Left ventricle myocardium inferior (tissue), 1 donor: Measurements from ENCODE around the gene IFNG-AS1. TPM values are rescaled to one million over a fixed set of nuclear protein-coding genes. Genes with fewer than 3 reads are reported as not detected.

Source experiments
- DNase-seq: peaks from one replicate; pipeline ENCODE4 v3.0.0-alpha.2; 2020
- H3K27ac ChIP-seq: fragments of 200-600 bp; replicated peaks from 2 replicates; pipeline ENCODE4 v1.8.0; 2021
- H3K27me3 ChIP-seq: fragments of 200-600 bp; 2 replicates; pipeline ENCODE4 v1.8.0; 2021; ENCODE audit warnings: low read depth
- H3K36me3 ChIP-seq: fragments of 200-600 bp; 2 replicates; pipeline ENCODE4 v1.8.0; 2021
- H3K4me1 ChIP-seq: fragments of 200-600 bp; 2 replicates; pipeline ENCODE4 v1.8.0; 2021
- H3K4me3 ChIP-seq: fragments of 200-600 bp; 2 replicates; pipeline ENCODE4 v1.8.0; 2021; ENCODE audit warnings: mild to moderate bottlenecking, moderate library complexity
- H3K9me3 ChIP-seq: fragments of 200-600 bp; replicated peaks from 2 replicates; pipeline ENCODE4 v1.8.0; 2021
- intact Hi-C: fragments of 100-400 bp; cut with micrococcal nuclease; formaldehyde crosslinking; loops from one replicate; pipeline ENCODE4 v1.11.0; 2022
- total RNA-seq: library from RNA; stranded (reverse); fragmentation: NEBNext Ultra II Directional; extraction: Animal tissue kit (Norgen Biotek cat#: 25700); gene quantifications from one replicate; pipeline ENCODE4 v1.2.1, GENCODE V29; 2021
- TF ChIP-seq, protein P1 (sequence below): fragments of 200-600 bp; IDR thresholded peaks from 2 replicates; pipeline ENCODE4 v1.8.0; 2021; ENCODE audit warnings: antibody characterized with exemption, mild to moderate bottlenecking, borderline replicate concordance
- donor health status: DM: no; HTN: yes; CAD: no; lungs with severe emphysema.

Gene IFNG-AS1
- total RNA-seq, 1 donor from 2014 or later = 0.58 TPM

DNA sequence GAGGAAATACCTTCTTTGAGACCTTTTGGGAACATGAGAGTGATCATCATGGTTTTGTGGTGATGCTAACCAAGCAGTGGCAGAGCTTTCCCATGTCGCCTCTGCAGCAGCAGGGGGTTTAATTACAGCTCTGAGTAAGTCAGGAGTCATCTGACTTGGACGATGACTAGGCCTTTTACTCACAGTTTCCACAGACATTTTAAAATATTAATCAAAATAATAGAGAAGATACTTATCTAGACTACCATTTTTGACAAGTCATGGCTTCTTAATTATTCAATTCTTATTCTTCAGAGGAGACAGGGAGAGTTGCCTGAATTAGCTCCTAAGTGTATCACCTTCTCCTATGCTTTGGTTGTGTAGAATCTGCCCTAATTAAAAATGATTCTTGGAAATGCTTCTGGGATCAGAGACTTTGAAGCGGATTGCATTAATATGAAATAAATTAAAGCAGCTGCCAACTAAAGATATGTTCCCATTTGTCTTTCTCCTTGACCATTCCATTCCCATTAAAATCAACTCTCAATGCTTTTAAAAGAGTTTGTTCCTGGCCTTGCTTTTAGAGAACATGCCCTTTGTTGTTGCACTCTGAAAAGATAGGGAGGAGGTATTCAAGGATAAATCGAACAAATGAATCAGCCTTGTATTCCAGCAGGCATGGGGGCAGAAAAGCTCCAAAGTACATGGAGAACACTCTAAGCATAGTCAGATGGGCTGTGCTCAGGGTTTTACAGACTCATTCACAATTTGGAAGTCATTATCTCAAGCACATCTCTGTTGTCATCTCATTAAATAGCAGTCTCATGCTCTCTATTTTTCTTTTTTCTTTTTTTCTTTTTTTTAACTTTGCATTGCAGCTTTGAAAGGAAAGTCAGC is 7.7 kb upstream of the IFNG-AS1 start:
- TF ChIP-seq, protein P1, sequence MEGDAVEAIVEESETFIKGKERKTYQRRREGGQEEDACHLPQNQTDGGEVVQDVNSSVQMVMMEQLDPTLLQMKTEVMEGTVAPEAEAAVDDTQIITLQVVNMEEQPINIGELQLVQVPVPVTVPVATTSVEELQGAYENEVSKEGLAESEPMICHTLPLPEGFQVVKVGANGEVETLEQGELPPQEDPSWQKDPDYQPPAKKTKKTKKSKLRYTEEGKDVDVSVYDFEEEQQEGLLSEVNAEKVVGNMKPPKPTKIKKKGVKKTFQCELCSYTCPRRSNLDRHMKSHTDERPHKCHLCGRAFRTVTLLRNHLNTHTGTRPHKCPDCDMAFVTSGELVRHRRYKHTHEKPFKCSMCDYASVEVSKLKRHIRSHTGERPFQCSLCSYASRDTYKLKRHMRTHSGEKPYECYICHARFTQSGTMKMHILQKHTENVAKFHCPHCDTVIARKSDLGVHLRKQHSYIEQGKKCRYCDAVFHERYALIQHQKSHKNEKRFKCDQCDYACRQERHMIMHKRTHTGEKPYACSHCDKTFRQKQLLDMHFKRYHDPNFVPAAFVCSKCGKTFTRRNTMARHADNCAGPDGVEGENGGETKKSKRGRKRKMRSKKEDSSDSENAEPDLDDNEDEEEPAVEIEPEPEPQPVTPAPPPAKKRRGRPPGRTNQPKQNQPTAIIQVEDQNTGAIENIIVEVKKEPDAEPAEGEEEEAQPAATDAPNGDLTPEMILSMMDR = no peak
- intact Hi-C loops = no loop called here
- Histone ChIP-seq H3K27me3 (no peaks in the 10 kb centered on the region), H3K27ac (no peak overlapping the region), H3K9me3 (no peaks in the 10 kb centered on the region), H3K4me1 (no peaks in the 10 kb centered on the region), H3K36me3 (no peaks in the 10 kb centered on the region), H3K4me3 (no peak overlapping the region)
- no peak for DNase-seq

- Histone ChIP-seq H3K27me3 (no peaks in the 10 kb centered on the region), H3K27ac (no peak overlapping the region), H3K4me1 (no peaks in the 10 kb centered on the region), H3K4me3 (no peak overlapping the region), H3K36me3 (no peaks in the 10 kb centered on the region), H3K9me3 (no peaks in the 10 kb centered on the region)
- no peak for DNase-seq
- intact Hi-C loops = no loop called here
- TF ChIP-seq, protein P1 = no peak
Measured at GRCh38 chr12:67982164-67982563, 7.1 kb upstream of the IFNG-AS1 start.

- Histone ChIP-seq H3K27ac (no peak overlapping the region), H3K4me3 (no peak overlapping the region), H3K9me3 (no peaks in the 10 kb centered on the region), H3K36me3 (no peaks in the 10 kb centered on the region), H3K4me1 (no peaks in the 10 kb centered on the region), H3K27me3 (no peaks in the 10 kb centered on the region)
- TF ChIP-seq, protein P1 = no peak
- DNase-seq = no peak
- intact Hi-C loops = no loop called here
Measured at GRCh38 chr12:67986632-67987031, 2.6 kb upstream of the IFNG-AS1 start.

GRCh38 chr12:67988601-67989021 is 636 bp upstream of the IFNG-AS1 start:
- Histone ChIP-seq H3K27me3 (no peaks in the 10 kb centered on the region), H3K4me1 (no peaks in the 10 kb centered on the region), H3K4me3 (no peak overlapping the region), H3K9me3 (no peaks in the 10 kb centered on the region), H3K36me3 (no peaks in the 10 kb centered on the region), H3K27ac (no peak overlapping the region)
- intact Hi-C loops = no loop called here
- no peak for DNase-seq
- TF ChIP-seq, protein P1 = no peak

DNA sequence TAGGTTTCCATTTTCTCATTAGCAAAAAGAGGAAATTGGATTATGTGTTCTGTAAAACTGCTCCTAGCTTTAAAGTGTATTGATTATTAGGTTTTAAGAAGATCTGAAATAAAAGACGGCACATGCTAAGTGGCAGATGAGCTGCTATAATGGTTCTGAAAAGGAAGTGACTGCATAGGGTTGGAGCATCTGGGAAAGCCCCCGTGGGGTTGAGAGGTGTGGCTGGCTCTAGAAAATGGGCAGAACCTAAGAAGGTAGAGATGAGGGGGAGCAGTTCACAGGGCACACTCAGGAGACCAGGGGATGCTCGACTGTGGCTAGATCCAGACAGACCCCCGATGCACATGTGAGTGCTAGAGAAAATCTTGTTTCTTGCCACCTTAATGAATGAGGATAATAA is 1.9 kb downstream of the IFNG-AS1 start:
- TF ChIP-seq, protein P1 = no peak
- Histone ChIP-seq H3K4me3 (no peak overlapping the region), H3K27ac (no peak overlapping the region), H3K36me3 (no peaks in the 10 kb centered on the region), H3K9me3 (no peaks in the 10 kb centered on the region), H3K4me1 (no peaks in the 10 kb centered on the region), H3K27me3 (no peaks in the 10 kb centered on the region)
- no peak for DNase-seq
- intact Hi-C loops = no loop called here
